Astrocyte (in vitro differentiated cells and primary cell): ENCODE results near the gene GNB1.

Source experiments
- EZH2 ChIP-seq: IDR thresholded peaks from 2 replicates; pipeline ENCODE4 v1.6.1; 2012; ENCODE audit warnings: mild to moderate bottlenecking, low read length, inconsistent platforms; ENCODE audit not compliant: insufficient read depth
- TF ChIP-seq, protein P1 (sequence below): IDR thresholded peaks from 2 replicates; pipeline ENCODE4 v1.5.1; 2011; ENCODE audit warnings: low read depth, mild to moderate bottlenecking, inconsistent platforms, low read length, moderate library complexity; ENCODE audit not compliant: insufficient read depth

DNA sequence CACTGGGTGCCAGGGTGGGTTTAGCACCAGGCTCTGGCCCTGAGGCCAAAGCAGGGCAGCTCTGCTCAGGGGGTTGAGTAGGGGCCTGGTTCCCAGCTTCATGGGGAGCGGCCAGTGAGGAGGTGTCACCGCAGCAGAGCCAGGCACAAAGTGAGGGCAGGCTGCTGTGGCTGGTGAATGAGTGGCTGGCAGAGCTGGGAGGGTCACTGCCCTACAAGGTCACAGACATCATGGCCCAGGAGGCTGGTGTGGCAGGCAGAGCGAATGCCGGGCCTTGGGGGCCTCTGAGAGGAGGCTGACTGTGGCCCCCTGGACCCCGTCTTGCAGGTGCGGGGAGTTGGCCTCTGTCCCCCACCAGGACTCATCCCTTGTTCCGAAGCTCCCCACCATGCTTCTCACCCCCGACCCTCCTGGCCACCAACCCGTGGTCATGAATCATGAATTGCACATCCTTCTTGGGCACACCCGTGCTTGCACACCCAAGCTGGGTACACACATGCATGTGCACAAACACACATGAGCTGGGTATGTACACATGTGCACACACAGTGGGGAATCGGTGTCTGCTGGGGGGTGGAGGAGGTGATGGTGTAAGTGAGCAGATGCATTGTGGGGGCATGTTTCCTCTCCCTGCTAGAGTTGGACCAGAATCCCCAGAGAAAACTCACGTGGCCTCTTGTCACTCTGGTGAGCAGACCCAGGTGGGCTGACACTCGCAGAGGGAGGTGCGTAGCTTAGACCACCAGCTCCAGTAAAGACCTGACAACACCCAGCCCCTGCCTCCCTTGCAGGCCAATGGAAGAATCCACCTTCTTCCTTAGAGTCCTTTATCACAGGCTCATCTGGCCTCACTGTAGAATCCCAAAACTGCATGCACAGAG is 4.8 kb upstream of the GNB1 start:
- TF ChIP-seq, protein P1, sequence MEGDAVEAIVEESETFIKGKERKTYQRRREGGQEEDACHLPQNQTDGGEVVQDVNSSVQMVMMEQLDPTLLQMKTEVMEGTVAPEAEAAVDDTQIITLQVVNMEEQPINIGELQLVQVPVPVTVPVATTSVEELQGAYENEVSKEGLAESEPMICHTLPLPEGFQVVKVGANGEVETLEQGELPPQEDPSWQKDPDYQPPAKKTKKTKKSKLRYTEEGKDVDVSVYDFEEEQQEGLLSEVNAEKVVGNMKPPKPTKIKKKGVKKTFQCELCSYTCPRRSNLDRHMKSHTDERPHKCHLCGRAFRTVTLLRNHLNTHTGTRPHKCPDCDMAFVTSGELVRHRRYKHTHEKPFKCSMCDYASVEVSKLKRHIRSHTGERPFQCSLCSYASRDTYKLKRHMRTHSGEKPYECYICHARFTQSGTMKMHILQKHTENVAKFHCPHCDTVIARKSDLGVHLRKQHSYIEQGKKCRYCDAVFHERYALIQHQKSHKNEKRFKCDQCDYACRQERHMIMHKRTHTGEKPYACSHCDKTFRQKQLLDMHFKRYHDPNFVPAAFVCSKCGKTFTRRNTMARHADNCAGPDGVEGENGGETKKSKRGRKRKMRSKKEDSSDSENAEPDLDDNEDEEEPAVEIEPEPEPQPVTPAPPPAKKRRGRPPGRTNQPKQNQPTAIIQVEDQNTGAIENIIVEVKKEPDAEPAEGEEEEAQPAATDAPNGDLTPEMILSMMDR: no peak
- no peak for TF ChIP-seq EZH2
